Activated gamma-delta T cell treated with Interleukin-2 at 50 U/mL for 16 hours (primary cell): ENCODE results near the gene ZNRF2.
"Not testable (repeated sequence)": the region's sequence is repeated elsewhere in the genome, so short reads cannot be mapped to it uniquely, and the experiment has no call there.

Source experiments
- DNase-seq: peaks from one replicate; pipeline ENCODE4 v3.0.0-alpha.2; 2020

The ZNRF2 gene

GRCh38 chr7:30365621-30366020 lies 81.2 kb downstream of the ZNRF2 start:
- no peak for DNase-seq

GRCh38 chr7:30366606-30367005 lies 82.2 kb downstream of the ZNRF2 start:
- no peak for DNase-seq

DNA sequence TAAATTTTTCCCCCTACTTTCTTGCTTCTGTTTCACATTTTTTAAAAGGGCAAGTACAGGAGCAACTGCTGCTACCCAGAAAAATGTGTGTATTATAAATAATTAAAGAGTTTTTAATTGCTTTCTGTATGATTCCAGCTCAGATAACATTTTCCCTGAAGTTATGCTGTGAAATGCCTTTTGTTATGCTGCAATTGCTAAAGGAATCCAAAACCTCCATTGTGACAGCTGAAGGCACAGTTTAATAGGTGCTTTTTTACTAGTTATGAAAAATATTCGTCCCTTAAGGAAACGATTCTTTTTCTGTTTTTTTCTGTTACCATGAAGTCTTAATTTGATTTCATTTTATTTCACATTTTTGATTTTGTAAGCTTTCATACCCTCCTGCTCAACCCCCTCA lies 83.2 kb downstream of the ZNRF2 start:
- DNase-seq, result no peak

DNA sequence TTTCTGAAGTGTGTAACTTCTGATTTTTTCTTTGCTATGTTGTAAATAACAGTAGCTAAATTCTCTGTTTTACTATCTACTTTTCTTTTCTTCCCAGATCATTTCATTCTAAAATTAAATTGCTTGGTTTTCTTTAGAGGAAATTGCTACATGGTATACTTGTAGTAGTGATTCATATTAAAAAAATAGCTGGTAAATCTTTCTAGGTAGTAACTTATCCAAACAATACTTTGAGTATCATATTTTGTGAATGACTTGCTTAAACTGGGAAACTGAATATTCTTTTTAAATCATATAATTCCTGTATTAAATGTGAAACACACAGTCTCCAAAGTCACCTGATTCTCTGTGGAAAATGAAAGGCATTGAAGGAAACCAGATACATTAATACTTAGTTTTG lies 85.5 kb downstream of the ZNRF2 start:
- no peak for DNase-seq

DNA sequence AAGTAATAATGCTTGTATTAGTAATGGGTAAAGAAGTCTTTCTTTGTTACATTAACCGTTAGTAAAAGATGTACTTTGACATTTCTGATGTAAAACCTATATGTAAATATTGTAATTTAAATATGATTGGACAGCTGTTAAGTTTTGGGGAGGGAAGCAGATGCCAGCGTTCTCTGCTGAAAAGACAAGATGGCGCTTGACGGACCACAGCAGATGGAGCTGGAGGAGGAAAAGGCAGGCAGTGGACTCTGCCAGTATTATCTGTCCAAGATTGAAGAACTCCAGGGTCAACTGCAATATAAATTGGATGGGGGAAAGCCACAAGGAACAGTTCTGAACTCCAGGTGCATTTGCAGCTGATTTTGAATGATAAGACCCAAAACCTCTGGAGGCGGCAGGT lies 86.9 kb downstream of the ZNRF2 start:
- DNase-seq, result no peak

DNA sequence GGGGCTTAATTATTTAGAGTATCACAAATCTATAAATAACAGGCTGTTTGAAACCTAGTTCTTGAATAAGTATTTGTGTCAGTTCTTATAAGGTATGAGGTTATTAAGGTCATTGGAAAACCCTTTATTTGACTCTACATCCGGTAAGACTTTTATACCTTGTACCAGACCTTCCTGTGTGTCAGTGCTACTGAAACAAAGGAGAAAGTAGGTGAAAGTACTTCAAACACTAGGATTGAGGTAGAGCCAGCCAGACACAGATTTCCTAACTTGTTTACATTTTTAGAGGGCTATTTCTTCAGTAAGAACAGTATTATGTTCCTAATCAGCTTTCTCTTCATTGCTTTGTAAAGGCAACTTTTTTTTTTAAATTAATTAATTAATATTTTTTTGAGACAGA lies 93.9 kb downstream of the ZNRF2 start:
- DNase-seq, result no peak

DNA sequence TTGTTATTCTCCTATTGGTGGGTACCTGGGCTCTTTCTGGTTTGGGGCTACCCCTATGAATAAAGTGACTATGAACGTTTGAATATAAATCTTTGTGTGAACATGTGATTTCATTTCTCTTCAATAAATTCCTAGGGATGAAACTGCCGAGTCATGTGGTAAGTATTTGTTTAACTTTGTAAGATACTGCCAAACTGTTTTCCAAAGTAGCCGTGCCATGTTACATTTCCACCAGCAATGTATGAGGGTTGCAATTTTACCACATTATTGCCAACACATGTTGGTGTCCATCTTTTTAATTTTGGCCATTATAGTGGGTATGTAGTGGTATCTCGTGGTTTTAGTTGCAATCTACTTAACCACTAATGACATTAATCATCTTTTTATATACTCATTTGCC lies 94.7 kb downstream of the ZNRF2 start:
- DNase-seq, result no peak

GRCh38 chr7:30379741-30380140 lies 95.3 kb downstream of the ZNRF2 start:
- no peak for DNase-seq

- DNase-seq, result no peak
These were observed 95.9 kb downstream of the ZNRF2 start for GRCh38 chr7:30380294-30380693.

DNA sequence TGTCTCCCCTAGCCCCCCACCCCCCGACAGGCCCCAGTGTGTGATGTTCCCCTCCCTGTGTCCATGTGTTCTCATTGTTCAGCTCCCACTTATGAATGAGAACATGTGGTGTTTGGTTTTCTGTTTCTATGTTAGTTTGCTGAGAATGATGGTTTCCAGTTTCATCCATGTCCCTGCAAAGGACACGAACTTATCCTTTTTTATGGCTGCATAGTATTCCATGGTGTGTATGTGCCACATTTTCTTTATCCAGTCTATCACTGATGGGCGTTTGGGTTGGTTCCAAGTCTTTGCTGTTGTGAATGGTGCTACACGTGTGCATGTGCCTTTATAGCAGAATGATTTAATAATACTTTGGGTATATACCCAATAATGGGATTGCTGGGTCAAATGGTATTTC lies 96.4 kb downstream of the ZNRF2 start:
- not testable (repeated sequence) for DNase-seq

DNA sequence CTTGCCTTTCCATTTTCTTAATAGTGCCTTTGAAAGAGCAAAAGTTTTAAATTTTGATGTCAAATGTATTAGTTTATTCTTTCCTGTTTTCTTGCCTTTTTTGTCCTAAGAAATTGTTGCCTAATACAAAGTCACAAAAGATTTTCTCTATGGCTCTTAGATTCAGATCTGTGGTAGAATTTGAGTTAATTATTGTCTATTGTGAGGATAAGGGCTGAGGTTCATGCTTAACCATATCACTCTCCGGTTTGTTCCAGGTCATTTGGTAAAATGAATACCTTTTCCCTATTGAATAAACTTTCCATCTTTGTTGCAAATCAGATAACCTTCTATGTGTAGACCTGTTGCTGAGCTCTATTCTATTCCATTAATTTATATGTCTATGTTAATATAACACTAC lies 98.2 kb downstream of the ZNRF2 start:
- DNase-seq, result no peak

GRCh38 chr7:30389791-30390190 lies 105.4 kb downstream of the ZNRF2 start:
- no peak for DNase-seq

- no peak for DNase-seq
These were observed 106.6 kb downstream of the ZNRF2 start for GRCh38 chr7:30390736-30391636.

GRCh38 chr7:30391806-30392205 lies 107.4 kb downstream of the ZNRF2 start:
- no peak for DNase-seq

- DNase-seq, result no peak
These were observed 111.3 kb downstream of the ZNRF2 start for GRCh38 chr7:30395676-30396075.

GRCh38 chr7:30396389-30396788 lies 112.0 kb downstream of the ZNRF2 start:
- DNase-seq, result no peak

- DNase-seq, result no peak
These were observed 119.1 kb downstream of the ZNRF2 start for GRCh38 chr7:30403477-30403876.

DNA sequence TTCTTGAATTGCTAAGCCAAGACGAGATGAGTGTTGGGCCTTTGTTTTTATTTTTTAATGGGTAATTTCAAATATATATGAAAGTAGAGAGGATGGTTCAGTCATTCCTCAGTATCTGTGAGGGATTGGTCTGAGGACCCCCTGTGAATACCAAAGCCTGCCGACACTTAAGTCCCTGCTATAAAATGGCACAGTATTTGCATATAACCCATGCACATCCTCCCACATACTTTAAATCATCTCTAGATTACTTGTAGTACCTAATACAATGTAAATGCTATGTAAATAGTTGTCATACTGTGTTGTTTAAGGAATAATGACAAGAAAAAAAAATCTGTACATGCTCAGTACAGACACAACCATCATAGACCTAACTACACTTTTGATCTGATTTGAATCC lies 120.8 kb downstream of the ZNRF2 start:
- DNase-seq, result no peak

DNA sequence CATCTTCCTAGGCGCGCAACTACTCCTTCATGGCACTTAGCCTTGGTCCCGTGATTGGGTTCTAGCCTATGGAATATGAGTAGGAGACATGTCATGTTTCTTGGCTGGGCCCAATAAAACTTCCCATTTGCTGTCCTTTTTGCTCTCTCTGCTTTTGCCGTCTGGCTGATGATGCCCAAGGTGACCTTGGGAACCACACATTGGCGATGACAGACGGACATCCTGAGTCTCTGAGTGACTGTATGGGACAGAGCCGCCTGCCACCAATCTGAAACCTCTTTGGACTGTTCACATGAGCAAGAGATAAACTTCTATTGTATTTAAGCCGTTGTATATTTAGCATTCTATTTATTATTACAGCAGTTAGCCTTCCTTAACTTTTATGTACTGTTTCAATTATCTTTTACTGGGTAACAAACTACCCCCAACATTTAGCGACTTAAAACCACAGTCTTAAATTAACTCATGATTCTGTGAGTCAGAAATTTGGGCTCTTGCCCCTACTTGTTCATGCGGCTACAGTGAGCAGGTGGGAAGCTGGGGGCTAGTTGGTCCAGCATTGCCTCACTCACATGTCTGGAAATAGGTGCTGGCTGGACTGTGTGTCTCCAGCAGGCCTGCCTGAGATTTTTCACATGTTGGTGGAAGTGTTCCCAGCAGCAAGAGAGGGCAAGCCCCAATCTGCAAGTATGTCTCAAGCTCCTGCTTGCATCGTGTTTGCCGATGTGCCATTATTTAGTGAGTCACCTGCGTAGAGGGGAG lies 122.4 kb downstream of the ZNRF2 start:
- DNase-seq, result no peak

DNA sequence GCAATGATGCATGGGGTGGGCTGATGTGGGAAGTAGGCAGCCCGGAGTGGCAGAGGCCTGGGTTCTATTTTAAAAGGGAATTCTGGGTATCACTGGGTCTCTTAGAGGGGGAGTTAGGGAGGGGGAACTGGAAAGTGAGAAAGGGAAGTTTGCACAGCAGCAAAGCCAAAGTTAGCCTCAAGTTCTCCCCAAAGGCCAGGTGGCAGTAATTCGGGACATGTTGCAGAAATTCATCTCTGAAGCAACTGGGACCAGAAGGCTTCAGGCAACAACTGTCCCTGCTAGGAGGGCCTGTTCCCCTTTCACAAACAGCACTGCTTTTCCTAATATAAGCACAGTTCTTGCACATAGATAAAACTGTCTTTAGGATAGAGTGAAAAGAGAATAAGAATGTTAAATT lies 126.8 kb downstream of the ZNRF2 start:
- no peak for DNase-seq

DNA sequence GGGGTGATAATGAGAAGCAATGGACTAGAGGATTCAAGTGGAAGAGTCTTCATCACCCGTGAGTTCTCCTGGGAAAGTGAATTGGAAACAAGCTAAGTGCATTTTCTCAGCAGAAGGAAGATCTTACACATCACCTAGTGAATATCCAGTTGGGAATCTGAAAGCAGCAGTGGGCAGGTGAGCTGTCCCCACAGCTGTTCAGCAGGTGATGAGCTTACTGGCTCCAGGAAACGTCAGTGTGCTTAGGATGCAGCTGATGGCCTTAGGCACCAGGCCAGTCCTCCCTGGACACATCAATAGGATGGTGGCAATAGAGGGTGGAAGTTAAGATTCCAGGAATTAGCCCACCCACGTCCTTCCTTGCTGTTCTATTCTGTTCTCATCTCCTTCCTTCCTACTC lies 127.5 kb downstream of the ZNRF2 start:
- no peak for DNase-seq

DNA sequence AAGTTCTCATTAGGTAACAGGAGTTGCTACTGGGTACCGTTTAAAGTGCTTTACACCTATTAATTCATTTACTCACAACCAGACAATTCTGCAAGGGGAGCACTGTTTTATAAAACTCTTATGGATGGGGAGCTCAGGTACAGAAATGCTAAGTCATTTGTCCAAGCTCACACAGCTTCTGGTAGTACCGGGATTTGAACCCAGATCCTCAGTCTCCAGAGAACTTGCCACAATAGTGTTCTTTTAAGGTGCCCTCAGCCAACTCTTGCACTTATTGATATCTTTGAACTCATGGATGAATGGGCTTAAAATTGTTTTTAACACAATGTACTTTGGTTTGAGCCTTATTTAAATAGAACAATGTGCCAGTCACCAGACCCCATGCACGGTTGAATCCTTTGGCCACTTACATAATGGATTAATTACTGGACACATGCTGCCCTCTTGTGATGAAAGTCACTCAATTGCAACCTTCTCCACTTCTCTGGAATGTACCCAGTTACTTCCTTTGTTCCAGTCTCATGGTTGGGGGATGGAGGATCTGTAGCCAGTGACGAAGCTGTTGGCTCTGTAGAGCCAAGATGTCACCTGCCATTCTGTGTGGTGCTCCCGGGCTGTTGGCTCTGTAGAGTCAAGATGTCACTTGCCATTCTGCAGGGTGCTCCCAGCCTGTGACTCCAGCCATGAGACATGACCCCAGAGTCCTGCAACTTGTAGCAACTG lies 128.5 kb downstream of the ZNRF2 start:
- DNase-seq, result no peak

DNA sequence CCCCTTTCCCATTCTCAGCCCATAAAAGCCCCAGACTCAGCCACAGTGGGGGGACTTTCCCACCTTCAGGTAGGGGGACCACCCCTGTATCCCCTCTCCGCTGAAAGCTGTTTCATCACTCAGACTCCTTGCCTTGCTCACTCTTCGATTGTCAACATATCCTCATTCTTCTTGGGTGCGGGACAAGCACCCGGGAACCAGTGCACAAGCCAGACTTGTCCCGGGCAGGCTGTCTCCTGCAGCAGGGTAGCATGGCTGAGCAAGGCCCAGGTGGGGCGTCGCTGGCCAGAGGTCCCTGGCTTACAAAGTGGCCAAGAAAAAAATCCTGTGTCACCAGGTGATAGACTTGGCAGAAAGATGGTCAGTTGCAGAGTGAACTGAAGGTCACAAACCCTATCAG lies 129.5 kb downstream of the ZNRF2 start:
- no peak for DNase-seq
